Endothelial cell of umbilical vein (primary cell): ENCODE results near the gene VSNL1.

ENCODE experiments used
- EZH2 ChIP-seq: IDR thresholded peaks from 2 replicates; pipeline ENCODE4 v1.6.1; 2012; ENCODE audit warnings: borderline replicate concordance, low read depth, mild to moderate bottlenecking, moderate library complexity, low read length, inconsistent platforms; ENCODE audit not compliant: severe bottlenecking
- MAX ChIP-seq: IDR thresholded peaks from 2 replicates; pipeline ENCODE4 v1.6.1; 2011; ENCODE audit not compliant: insufficient read depth, insufficient read length
- POLR2A ChIP-seq: IDR thresholded peaks from 2 replicates; pipeline ENCODE4 v1.6.1; 2012; ENCODE audit warnings: low read depth, mild to moderate bottlenecking, control low read depth, low read length

- TF ChIP-seq POLR2A (no peak), MAX (no peak), EZH2 (no peak)
Measured at GRCh38 chr2:17592731-17593409, 52.4 kb downstream of the VSNL1 start.
